HL-60/S4 treated with phorbol 12-myristate 13-acetate at 8.2 ng/mL for 4 days and 3 days (cell line): ENCODE data around the gene RAB8B.

Experiments used
- in situ Hi-C: fragments of 300-500 bp; cut with MboI; formaldehyde crosslinking; loops from 2 replicates; pipeline ENCODE4 v1.15.0; 2022; ENCODE audit warnings: low sequenced_read_pairs

Gene RAB8B

DNA sequence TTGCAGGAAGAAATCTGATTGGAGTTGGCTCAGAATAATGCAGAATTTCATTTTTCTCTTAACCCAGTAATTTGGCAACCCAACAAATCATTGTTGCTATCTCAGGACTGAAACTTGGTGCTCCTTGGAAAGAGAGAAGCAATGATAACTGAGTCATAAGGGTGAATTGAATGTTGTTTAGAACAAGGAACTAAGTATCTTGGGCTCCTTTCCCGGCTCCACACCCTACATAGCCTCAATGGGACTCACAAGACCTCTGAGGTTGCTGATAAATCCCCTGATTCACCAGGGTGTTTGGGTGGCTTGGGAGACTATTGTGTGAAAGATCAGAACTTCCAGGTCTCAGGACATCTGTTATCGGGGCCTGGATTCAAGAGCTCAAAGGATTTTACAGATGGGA is 7.8 kb upstream of the RAB8B start:
- in situ Hi-C loops: no loop called here

DNA sequence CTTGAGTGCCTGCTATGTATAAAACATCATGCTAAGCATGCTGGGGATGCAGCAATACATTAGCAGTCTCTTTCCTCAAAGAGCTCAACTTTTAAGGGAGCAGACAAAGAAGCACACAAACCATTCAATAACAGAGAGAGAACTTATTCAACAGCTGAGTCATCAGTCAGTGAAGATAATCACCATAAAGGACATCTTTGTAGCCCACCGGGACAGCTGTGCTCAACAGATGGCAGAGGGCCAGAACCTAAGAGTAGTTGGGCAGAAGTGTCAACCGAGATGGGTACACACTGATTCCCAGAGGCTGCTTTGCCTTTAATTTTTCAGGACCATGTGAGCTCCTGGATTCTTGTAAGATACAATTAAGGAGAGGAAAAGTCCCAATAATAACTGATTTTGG is 4.2 kb upstream of the RAB8B start:
- in situ Hi-C loops: no loop called here

DNA sequence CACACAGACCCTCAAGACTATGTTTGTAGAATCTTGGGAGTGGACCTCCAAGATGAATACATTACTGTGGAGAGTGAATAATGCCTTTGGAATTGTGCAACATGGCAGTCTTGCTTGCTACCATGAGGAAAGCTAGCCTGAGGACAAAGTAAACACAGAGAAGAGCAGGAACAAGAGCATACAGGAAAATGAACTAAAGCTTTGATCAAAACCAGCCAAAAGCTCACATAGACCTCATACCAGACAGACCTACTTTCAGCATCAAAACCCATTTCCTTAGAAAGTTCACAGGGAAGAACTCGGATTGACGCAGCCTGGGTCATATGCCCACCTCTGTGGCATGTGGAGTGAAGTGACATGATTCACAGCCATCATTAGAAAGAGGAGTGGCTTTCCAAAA is 3.3 kb upstream of the RAB8B start:
- in situ Hi-C loops: no loop called here

DNA sequence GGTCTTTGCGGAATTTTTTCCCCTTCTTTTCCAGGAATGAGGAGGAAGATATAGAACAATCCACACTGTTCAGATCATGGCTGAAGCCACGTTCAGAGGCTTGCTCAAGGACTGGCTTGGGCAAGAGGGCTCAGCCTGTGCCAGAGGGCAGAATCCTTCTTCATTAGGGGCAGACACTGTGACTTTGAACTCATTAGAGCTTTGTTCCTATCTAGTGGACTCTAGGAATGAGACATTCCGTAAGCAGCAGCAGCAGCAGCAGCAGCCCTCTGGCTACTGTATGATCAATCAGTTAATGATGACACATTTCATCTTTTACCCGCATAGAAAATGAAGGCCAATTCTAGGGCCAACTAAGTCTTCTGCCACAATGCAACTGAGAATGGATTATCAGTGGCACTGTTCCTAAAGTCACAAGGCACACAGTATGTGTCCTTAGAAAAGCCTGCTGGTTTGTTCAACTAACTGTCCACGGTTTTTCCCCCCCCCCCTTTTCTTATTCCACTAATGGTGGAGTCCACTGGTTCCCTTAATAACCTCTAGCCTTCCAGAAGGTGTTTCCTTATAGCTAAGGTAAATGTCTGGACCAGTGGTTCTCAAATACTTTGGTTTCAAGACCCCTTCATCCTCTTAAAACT is 1.7 kb upstream of the RAB8B start:
- in situ Hi-C loops: no loop called here

DNA sequence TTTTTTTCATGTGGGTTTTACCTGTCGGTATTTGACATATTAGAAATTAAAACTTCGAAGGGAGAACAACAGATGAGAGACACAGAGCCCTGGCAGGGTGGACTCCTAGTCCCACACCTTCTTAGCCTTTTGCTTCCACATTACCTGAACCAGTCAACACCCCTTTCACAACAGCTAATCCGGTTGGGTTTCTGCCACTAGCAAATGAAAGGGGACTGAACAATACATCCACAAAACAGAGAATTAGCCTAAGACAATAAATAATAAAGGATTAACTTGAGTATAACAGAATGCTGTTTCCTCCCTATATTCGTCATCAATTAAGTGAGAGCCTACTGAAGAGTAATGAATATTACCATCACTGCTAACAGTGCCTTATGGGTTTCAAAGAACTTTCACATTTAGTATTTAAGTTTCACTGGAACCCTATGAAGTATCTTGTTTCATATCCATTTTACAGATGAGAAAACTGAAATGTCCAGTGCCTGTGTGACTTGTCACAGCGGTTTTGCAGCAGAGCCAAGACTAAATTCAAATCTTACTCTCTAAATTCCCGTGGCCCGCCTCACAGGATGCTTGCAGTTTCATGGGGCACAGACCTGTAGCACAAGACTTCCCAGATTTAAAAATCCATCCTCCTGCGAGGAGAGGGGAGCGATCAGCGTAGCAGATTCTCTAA is 1.0 kb upstream of the RAB8B start:
- in situ Hi-C loops: no loop called here

DNA sequence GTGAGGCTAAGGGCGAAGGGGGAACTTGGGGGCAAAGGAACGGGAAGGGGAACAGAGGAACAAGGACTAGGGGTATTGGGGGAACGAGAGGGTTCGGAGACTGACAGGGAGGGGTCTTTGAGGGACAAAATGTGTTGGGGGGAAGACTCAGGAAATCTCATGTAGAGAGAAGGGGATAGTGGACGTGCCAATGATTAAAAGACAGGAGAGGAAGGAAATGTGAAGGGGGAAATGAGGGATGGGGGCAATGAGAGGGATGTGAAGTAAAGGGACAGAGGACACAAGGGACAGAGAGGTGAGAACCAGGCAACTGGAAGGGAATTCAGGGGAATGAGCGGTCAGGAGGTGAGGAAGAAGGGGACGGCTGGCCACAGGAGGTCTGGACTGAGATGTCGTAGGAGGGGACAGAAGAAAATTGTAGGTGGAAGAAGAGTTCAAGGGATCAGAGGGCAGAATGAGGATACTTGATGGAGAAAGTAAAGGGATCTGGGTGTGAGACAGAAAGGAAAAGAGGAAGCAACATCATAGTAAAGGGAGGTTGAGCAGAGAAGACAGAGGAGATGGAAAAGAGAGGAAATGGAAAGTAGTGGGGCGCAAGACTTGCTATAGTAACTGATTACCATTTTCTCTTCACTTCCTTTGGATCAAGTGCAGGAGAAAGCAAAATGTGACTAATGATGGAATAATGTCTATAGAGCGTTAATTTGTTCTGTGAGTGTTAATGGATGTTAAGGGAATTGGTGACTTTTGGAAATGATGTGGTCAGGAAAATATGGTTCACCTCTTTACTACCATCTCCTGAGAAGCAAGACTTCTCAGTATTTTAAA is 749 bp downstream of the RAB8B start:
- in situ Hi-C loops: no loop called here

DNA sequence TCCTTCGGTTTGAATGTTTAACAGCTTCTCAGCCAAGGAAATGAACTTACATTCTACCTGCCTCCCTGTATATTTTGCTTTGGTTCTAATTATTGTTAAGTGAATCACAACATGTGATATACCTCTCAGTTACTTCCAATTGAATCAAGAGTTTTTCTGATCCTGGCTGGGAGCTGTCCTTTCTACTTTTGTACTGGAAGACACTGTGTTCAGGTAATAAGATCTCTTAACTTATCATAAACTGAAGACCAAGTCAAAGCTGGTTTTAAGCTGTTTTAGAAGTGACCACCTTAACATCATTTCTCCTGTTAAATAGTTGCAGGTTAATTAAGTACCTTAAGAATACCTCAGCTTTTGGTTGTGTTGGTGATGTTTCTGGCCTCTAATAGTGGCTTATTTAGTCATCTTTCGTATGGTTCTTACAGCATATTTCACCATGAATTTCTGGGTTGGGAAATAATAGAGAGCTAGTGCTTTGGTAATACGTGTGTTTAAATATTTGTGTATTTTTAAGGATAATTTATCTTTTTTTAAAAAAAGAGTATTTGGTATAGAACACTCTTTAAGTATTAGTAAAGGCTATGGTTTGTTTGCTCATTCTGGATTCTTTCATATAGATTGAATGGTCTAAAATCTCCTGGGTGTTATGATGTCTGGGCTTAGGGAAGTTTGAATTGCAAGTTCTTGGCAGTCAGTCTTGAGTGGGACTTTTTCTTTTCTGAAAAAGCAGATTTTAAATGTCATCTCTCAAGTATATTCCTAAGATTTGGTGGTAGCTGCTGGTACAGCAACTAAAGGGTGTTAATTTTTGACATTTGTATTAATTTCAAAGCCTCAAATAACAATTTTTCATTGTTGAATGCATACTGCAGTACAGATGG is 1.6 kb downstream of the RAB8B start:
- in situ Hi-C loops: no loop called here

DNA sequence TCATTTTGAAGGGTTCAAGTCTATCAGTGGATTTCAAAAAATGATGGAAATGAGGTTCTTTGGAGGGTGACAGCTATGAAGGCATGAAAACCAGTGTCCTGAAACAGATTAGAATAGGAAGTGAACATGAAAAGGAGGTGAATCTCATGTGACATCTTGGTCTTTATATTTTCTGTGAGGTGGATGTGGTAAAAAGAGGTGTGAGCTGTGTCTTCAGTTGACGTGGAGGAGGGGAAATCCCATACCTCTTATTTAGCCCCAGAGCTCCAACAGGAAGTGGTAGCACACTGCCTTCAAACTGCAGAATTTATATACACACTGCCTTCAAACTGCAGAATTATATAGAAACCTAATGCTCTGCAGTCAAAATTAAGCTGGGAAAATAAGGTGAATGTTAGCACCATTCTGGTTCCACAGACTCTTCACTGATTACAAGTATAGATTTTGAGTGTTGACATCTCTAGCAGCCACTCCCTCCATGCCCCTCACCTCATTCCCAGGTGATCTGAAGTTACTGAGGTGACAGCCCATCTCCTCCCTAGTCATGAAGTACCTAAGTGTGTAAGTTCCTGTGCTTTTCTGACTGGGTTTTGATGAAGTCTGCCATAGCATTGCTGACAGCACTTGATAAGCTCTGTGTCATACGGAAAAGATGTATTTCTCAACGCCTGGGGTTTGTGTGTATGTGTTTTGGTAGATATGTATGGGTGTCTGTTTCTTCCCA is 2.7 kb downstream of the RAB8B start:
- in situ Hi-C loops: no loop called here

DNA sequence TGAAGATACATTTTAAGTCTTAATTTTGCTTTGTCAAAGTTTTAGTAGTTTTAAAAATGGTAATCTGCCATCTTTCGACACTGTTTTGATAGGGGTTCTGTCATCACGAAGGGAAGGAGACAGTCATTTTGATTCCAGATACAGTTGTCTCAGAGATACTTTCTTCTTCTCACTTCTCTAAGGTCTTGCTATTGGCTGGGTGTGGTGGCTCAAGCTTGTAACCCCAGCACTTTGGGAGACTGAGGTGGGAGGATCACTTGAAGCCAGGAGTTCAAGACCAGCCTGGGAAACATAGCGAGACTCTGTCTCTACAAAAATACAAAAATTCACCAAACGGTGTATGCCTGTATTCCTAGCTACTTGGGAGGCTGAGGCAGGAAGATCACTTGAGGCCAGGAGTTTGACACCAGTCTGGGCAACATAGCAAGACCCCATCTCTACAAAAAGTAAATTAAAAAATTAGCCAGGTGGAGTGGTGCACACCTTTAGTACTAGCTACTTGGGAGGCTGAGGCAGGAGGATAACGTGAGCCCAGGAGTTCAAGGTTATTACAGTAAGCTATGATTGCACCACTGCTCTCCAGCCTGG is 3.3 kb downstream of the RAB8B start:
- in situ Hi-C loops: no loop called here

DNA sequence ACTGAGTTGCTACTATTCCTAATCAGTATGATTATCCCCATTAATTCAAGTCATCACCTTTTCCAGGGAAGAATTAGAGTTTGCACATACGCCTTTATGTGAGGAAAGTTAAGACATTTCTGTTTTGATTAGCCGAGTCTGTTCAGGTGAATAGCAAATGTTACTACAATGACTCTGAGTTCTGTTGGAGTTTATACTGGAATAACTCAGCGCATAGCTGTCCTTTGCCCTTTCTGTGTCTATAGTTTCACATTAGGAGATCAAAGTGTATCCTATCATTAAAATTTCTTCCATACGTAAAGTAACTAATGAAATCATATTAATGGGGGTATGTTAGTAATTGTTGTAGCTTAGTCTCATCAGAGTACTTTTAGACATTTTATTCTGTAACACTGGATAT is 4.9 kb downstream of the RAB8B start:
- in situ Hi-C loops: no loop called here

DNA sequence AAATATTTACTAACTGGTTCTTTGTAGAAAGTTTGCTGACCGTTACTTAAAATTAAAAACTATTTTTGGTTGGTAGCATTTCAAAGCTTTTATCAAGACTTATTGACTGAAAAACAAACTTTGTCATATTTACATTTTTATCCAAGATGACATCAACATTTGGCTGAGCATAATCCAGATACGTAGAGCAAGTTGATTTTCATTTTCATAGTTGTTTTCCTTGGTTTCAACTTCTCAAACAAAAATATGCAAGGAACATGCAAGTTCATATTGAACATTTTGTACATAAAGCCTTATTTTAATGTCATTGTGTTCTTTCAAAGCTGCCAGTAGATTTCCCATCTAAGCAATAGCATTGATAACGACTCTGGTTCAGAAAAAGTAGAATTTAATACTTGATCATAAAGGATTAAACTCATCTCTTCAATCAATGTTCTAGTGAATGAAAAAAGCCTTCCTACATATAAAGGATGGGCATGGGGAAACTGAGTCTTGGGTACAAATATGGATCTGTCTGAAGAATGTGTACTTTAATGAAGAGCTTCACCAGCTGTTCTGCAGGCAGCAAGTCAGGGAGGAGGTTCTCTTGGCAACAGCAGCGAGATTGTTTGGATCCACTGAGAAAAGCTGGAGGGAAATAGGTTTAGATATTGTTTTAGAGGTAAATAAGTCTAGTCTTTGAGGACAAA is 5.6 kb downstream of the RAB8B start:
- in situ Hi-C loops: no loop called here

DNA sequence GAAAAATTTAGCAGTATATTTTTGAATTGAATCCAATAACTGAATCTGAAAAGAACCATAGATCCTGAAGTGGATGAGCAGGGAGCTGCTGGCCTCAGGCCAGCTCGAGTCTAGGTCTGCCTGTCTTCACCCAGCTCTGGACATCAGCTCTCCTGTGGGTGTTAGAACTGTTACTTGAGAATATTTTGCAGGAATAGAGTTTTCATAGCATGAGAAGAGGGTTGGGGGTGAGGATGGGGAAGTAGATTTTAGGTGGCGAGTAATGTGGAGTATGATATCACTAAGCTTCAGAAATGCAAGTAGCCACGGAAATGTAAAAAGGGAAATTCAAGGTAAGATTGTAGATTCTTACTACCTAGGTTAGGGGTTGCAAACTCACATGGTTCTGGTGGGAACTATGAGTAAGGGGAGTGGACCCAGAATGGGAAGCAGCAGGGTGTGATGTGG is 6.2 kb downstream of the RAB8B start:
- in situ Hi-C loops: no loop called here

DNA sequence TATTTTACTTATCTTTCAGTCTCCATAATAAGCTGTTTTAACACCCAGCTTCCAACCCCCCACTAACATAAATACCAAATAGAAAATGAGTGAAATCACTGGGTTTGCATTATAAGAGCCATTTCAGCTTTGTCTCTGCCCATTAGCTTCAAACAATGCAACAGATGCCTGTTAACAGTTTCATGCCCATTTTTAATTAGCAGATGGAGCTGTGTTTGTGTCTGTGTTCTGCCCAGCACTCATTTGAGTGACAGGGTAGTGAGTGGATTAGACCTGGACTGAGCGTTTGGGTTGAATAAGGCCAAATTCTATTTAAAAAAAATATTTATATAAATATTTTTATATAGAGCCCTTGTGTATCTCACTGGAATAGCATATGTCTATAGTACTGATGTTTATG is 7.4 kb downstream of the RAB8B start:
- in situ Hi-C loops: no loop called here

DNA sequence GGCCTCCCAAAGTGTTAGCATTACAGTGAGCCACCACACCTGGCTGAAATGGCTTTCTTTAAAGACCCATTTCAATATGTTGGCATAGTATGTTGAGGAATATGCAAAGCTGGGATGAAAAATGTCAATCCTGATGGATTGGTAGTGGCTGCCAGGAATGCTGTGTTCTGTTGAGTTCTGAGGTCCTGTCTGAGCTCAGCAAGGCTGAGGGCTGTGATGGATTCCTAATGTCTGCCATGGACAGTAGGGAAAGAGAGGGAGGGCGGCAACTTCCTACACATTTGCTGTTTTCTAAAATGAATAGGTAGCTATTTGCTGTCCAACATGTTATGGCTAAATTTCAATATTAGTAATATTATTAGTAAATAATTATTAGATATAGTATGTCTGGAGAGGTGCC is 8.2 kb downstream of the RAB8B start:
- in situ Hi-C loops: no loop called here

DNA sequence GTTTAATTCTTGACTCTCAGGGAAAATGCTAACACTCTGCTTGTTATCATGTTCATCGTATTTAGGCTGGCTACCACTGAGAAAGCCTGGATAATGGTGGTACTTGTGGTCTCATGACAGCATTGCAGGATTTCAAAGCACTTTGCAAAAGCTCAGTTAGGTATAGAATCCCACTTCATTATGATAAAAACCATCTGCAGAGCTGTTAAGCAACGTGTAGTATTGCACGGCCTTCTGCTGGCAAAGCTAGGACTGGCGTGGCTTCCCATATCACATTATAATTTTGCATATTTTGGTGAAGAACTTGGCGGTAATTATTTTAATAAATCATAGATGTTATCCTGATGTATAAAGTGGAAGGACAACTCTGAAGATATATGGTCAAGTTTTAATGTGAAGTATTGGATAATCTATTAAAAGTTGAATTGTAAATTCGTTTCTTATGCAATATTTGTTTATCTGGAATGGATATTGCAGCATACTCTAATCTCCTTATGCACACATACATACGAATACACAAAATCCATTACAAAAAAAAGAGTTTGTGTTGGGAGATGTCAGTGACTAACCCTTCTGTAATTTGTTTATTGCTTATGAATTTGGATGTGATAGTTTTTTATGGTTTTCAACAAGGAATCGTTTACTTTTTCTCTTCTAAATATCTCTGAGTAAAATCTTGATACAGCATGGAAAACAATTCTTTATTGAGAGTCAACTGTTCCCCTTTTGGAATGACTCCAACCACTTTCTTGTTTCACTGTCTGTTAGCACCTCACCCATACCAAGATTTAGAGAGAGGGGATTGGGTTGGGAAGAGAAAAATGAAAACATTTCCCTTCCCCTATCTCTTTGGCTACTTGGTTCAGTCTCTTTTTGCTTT is 9.2 kb downstream of the RAB8B start:
- in situ Hi-C loops: no loop called here

DNA sequence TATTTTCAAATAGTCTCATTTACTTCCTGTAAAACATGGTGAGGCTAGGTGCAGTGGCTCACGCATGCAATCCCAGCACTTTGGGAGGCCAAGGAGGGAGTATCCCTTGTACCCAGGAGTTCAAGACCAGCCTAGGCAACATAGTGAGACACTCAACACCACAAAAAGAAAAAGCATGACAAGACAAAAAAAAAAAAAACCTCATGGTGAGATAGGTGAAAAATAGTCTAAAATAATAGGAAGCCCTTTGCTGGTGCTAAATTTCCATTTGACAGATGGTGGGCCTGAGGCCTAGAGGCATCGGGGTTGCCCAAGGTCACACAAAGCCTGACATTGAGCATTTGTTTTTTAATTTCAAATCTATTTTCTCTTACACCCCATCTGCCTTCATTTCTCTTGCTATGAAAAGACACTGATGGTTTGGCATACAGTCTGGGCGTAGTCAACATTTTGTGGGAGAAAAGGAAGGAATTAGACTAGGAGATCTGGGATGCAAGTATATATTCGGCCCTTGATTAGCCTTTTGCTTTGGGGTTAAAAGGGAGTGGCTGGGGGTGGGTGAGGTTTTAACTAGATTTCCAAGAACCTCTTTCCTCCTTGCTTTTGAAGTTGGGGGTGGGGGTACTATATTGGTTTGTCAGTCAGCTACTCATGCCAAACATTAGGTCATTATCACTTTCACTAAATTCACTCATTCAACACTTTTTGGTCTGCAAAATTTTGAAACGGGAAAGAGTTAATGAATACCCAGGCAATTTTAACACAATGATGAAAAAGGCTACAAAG is 11.3 kb downstream of the RAB8B start:
- in situ Hi-C loops: no loop called here

DNA sequence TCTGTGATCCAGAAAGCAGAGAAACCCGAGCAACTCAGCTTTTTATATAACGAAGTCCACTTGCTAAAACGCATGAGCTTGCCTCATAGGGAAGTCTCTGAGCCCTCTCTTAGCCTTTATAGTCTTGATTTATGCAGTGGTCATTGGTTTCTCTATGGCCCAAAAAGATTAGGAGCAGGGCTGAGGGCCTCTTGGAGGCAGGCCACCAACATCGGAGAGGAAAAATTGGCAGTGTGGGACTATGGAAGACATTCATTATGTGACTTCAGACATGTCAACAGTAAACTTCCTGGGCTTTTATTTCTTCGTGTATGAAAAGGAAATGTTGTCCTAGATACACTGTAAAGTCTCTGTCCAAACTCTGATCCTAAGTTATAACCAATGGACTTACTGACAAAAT is 13.5 kb downstream of the RAB8B start:
- in situ Hi-C loops: no loop called here
